OCI-LY1 (cell line): ENCODE results near the gene CH25H.

Experiments used
- H2AFZ ChIP-seq: fragments of 200-600 bp; sonication (generic), shearing (Covaris generic); 2 replicates; pipeline ENCODE4 v1.6.0; 2014; ENCODE audit warnings: antibody characterized with exemption, mild to moderate bottlenecking, low read length
- H3F3A ChIP-seq: fragments of 200-600 bp; sonication (generic), shearing (Covaris generic); 2 replicates; pipeline ENCODE4 v1.6.0; 2014; ENCODE audit warnings: mild to moderate bottlenecking, antibody characterized with exemption, low read length, moderate library complexity; ENCODE audit not compliant: insufficient read depth
- H3K27ac ChIP-seq: fragments of 200-600 bp; sonication (generic); 2 replicates; pipeline ENCODE4 v1.5.1; 2014; ENCODE audit warnings: low read length, mixed run types, mild to moderate bottlenecking, low read depth; ENCODE audit not compliant: poor library complexity, severe bottlenecking
- H3K27me3 ChIP-seq: fragments of 200-600 bp; sonication (generic); 2 replicates; pipeline ENCODE4 v1.6.0; 2014; ENCODE audit warnings: antibody characterized with exemption, mild to moderate bottlenecking, low read length, moderate library complexity; ENCODE audit not compliant: insufficient read depth
- H3K36me3 ChIP-seq: fragments of 200-600 bp; sonication (generic); 2 replicates; pipeline ENCODE4 v1.6.1; 2014; ENCODE audit warnings: mild to moderate bottlenecking, antibody characterized with exemption, low read length, moderate library complexity, mixed read lengths; ENCODE audit not compliant: insufficient read depth
- H3K4me1 ChIP-seq: fragments of 200-600 bp; sonication (generic); 2 replicates; pipeline ENCODE4 v1.5.1; 2014; ENCODE audit warnings: mild to moderate bottlenecking, low read length, moderate library complexity; ENCODE audit not compliant: insufficient read depth, severe bottlenecking
- H3K4me2 ChIP-seq: fragments of 200-600 bp; sonication (generic), shearing (Covaris generic); 2 replicates; pipeline ENCODE4 v1.6.1; 2014; ENCODE audit warnings: low read length
- H3K4me3 ChIP-seq: fragments of 200-600 bp; sonication (generic); 2 replicates; pipeline ENCODE4 v1.5.1; 2014; ENCODE audit warnings: low read length, low read depth, mild to moderate bottlenecking, mixed read lengths; ENCODE audit not compliant: poor library complexity, severe bottlenecking
- H3K79me2 ChIP-seq: fragments of 200-600 bp; shearing (Covaris generic); 2 replicates; pipeline ENCODE4 v1.6.1; 2016; ENCODE audit warnings: mixed run types, low read length, mixed read lengths; ENCODE audit not compliant: insufficient read depth
- H3K9ac ChIP-seq: fragments of 200-600 bp; sonication (generic), shearing (Covaris generic); 2 replicates; pipeline ENCODE4 v1.6.1; 2014; ENCODE audit warnings: mild to moderate bottlenecking, low read length, mixed read lengths
- H3K9me2 ChIP-seq: fragments of 200-600 bp; sonication (generic), shearing (Covaris generic); 2 replicates; pipeline ENCODE4 v1.6.1; 2014; ENCODE audit warnings: low read depth, mild to moderate bottlenecking, low read length, mixed read lengths
- H3K9me3 ChIP-seq: fragments of 200-600 bp; shearing (Covaris generic); 2 replicates; pipeline ENCODE4 v1.6.1; 2014; ENCODE audit warnings: low read length, mixed read lengths
- H4K20me1 ChIP-seq: fragments of 200-600 bp; sonication (generic), shearing (Covaris generic); 2 replicates; pipeline ENCODE4 v1.6.0; 2016; ENCODE audit warnings: mild to moderate bottlenecking, low read length; ENCODE audit not compliant: insufficient read depth
- CTCF ChIP-seq: fragments of 200-600 bp; sonication (generic), shearing (Covaris generic); IDR thresholded peaks from 2 replicates; pipeline ENCODE4 v1.5.1; 2017; ENCODE audit warnings: mild to moderate bottlenecking, antibody characterized with exemption, low read length, moderate library complexity, mixed read lengths
- EZH2 ChIP-seq: fragments of 200-600 bp; sonication (generic), shearing (Covaris generic); IDR thresholded peaks from 2 replicates; pipeline ENCODE4 v1.8.0; 2017; ENCODE audit warnings: borderline replicate concordance, mixed run types, mild to moderate bottlenecking, antibody characterized with exemption, low read length, moderate library complexity, mixed read lengths

CH25H gene

GRCh38 chr10:89162596-89162995 lies 44.5 kb downstream of the CH25H start:
- H3F3A ChIP-seq = no peaks in the 10 kb centered on the region
- no peak overlapping the region for H2AFZ ChIP-seq
- H3K79me2 ChIP-seq = no peaks in the 10 kb centered on the region
- H3K27me3 ChIP-seq = no peaks in the 10 kb centered on the region
- H3K27ac ChIP-seq = no peak overlapping the region
- H4K20me1 ChIP-seq = no peaks in the 10 kb centered on the region
- no peaks in the 10 kb centered on the region for H3K9me2 ChIP-seq
- H3K9me3 ChIP-seq = no peaks in the 10 kb centered on the region
- no peak overlapping the region for H3K4me2 ChIP-seq
- H3K36me3 ChIP-seq = no peaks in the 10 kb centered on the region
- no peak overlapping the region for H3K4me3 ChIP-seq
- H3K9ac ChIP-seq = no peak overlapping the region
- H3K4me1 ChIP-seq = no peaks in the 10 kb centered on the region
- no peak for TF ChIP-seq EZH2
- TF ChIP-seq CTCF = no peak

- H3K9me2 ChIP-seq = no peaks in the 10 kb centered on the region
- H3K36me3 ChIP-seq = no peaks in the 10 kb centered on the region
- H3K9ac ChIP-seq = no peak overlapping the region
- no peak overlapping the region for H3K27ac ChIP-seq
- H3K4me3 ChIP-seq = no peak overlapping the region
- H3K27me3 ChIP-seq = no peaks in the 10 kb centered on the region
- no peaks in the 10 kb centered on the region for H3K9me3 ChIP-seq
- no peak overlapping the region for H3K4me2 ChIP-seq
- TF ChIP-seq EZH2 = no peak
- TF ChIP-seq CTCF = no peak
- no peaks in the 10 kb centered on the region for H3F3A ChIP-seq
- no peak overlapping the region for H2AFZ ChIP-seq
- H3K79me2 ChIP-seq = no peaks in the 10 kb centered on the region
- H3K4me1 ChIP-seq = no peaks in the 10 kb centered on the region
- H4K20me1 ChIP-seq = no peaks in the 10 kb centered on the region
These were observed 46.8 kb downstream of the CH25H start for GRCh38 chr10:89160339-89160738.

DNA sequence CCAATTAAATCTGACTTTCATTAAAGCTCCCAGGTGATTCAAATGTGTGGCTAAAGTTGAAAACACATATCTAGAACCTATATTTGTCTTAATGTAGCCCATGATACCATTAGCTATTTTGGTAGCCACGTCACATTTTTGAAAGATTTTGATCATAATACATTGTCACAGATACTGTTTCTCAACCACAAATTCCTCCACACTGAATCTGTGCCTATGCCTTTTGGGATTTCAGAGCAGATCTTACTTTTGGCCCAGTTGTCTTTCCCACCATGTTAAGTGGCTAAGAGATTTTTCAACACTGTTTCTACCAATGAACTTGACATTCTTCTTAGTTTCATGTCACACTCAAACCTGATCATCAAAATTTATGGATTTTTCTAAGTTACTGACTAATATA lies 47.4 kb downstream of the CH25H start:
- Histone ChIP-seq H3K9ac (no peak overlapping the region), H2AFZ (no peak overlapping the region), H3K9me3 (no peaks in the 10 kb centered on the region), H3K9me2 (no peaks in the 10 kb centered on the region), H3K4me2 (no peak overlapping the region), H3K79me2 (no peaks in the 10 kb centered on the region), H4K20me1 (no peaks in the 10 kb centered on the region), H3K4me1 (no peaks in the 10 kb centered on the region), H3F3A (no peaks in the 10 kb centered on the region), H3K27ac (no peak overlapping the region), H3K4me3 (no peak overlapping the region), H3K36me3 (no peaks in the 10 kb centered on the region), H3K27me3 (no peaks in the 10 kb centered on the region)
- TF ChIP-seq EZH2 (no peak), CTCF (no peak)
